HG03039 (cell line): Measurements from ENCODE around the gene LHX6.
A peak's percentile ranks its signal among the peaks of the same experiment; 100 is the strongest.

ENCODE experiments used
- ATAC-seq: cut with Tn5 transposase; IDR thresholded peaks from one replicate; pipeline ENCODE4 v1.9.1; 2021; ENCODE audit warnings: mild to moderate bottlenecking, moderate library complexity; ENCODE audit not compliant: unreplicated experiment

LHX6 gene

DNA sequence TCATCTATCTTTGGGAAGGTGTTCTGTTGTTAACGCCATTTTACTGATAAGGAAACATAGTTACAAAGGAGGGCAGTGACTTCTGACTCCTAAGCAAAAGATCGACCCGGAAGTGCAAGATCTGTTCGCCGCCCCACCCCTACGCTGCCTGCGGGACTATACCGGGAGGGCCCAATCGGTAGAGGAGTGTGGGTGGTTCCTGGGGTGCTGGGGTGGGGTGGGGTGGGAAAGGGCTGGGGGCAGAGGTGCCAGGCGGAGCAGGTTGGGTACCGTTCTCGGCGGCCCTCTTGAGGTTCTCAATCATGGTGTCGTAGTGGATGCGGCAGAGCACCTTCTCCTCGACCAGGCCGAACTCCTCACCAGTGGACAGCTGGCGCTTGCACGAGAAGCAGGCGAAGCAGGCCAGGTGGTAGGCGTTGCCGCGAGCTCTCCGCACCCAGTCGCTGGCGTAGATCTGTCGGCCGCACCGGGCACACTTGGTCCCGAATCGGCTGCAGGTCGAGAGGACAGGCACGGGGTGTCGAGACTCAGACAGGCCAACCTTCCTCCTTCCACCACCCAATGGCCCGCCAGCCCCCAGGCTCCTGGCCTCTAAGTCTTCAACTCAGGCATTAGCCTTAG, 11.8 kb downstream of the LHX6 start:
- no peak for ATAC-seq

DNA sequence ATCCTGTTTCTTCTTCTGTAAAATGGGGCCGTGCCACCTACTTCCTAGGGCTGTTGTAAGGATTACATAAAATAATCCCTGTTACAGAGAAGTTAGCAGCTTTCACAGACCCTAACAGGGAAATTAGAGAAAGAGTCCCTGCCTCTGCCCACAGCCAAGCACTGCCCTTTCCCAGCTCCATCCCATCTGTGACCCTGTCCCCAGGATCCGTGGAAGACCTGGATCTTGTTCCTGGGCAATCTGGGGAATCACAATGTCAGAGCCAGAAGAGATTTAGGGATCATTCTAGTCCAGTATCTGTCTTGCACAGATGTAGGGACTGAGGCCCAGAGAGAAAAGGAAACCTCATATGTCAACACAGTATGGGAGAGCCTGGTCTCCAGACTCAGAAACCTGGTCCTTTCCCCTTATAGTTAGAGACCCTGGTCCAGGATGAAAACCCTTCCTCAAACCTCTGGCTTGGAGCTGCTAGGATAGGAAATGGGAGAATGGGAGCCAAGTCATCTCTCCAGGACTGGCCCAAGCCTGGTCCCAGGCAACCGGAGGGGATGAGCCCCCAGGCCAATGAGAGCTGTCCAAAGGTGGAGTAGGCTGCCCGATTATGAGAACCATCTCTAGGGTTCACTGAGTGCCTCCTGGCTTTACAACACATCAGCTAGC, 12.5 kb downstream of the LHX6 start:
- ATAC-seq: no peak

DNA sequence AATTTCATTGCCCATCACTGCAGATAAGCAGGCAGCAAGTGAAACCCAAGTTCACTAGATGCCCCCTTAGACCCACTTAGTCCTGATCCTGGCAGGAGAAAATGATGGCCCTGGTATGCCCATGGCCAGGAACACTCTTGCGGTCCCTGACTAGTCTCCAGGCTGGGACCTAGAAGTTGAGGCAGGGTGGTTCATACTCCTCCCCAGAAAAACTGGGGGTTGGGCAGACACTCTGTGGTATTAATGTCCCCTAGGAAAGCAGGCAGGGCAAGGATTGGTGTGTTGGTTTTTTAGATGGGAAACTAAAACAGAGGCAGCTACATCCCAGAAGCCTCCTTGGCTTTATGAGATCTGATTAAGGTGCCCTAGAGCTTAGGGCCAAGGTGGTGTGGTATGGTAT, 13.1 kb downstream of the LHX6 start:
- no peak for ATAC-seq

DNA sequence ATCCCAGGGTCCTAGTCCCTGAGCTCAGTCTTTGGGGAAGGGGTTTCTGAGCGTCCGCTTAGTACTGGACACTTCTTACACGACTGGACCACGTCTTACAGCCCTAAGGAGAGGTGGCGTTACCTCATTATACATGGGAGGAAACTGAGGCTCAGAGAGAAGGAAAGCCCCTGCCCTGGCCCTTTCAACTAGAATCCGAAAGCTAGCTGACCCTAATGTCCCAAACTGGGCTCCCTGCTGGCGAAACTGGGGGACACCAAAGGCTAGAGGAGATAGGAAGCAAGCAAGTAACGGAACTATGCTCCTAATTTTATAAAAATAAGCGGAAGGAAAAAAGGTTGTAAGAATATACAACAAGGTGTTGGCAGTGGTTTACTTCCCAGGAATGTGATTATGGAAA, 14.2 kb downstream of the LHX6 start:
- no peak for ATAC-seq

DNA sequence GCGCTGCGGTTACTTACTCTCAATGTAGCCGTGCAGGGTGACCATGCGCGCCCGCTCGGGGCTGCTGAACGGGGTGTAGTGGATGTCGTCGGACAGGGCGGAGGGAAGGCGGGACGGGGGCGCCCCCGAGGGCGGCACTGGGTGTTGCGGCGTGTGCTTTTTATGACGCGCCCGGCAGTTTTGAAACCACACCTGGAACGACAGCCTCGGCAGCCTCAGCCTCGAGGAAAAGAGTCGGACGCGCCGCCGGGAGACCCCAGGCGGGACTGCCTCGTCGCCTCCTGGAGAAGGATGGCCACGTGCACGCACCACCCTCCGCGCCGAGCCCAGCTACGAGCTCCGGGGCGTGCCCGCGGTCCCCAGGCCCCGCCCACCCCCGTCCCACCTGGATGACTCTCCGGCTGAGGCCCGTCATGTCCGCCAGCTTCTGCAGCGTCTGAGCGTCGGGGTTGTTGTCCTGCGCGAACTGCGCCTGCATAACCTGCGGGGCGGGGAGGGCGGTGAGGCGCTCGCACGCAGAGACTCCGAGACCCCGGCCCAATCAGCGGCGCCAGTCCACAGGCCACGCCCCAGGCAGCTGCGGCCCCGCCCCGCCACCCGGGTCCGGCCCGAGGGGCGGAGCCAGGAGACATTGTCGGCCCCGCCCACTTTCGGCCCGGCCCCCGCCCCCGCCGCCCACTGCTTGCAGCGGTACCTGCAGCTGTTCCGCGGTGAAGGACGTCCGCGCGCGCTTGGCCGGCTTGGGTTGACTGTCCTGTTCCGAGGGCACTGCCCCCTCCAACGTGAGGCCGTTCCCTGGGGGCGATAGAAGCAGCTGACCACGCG, 15.0 kb downstream of the LHX6 start:
- peak; percentile 47 for ATAC-seq

DNA sequence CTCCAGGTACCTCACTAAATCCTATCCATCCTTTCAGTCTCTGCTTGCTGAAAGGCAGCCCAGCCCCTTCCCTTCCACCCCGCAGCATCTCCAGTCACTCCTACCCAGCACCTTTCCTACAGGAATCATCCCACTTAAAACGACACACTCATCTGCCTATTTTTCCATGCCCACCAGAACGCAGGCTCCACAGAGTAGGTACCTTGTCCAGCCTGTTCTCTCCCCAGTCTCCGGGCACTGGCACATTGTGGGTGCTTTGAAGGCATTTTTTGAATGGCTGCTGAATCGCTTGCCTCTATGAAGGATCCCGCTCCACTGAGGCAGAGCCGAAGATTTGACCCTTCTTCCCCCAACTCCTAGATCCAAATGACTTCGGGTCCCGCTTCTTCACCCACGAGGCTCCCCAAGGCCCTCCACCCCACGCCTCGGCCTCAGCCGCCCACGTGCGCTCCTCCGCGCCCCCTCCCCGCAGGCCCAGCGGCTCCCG, 15.6 kb downstream of the LHX6 start:
- no peak for ATAC-seq

DNA sequence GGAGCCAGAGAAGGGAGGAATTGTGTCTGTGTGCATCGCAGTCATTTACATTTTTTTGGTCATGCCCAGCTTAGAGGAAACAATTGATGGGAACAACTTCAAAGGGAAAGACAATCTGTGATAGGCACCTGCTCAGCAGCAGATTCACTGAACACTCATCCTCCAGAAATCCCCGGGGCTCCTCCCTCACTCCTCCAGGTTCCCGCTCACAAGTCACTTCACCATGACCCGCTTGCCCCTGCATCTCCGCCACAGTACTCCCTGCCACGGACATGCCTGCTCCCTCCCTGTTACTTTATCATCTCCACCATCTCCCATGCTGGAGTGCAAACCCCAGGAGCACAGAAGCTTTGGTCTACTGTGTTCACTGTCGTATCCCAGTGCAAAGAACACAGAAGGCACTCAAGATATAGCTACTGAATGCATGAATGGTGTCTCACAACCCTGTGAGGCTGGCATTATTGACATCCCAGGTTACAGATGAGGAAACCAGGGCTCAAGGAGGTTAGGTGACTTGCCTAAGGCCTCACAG, 16.2 kb downstream of the LHX6 start:
- no peak for ATAC-seq

DNA sequence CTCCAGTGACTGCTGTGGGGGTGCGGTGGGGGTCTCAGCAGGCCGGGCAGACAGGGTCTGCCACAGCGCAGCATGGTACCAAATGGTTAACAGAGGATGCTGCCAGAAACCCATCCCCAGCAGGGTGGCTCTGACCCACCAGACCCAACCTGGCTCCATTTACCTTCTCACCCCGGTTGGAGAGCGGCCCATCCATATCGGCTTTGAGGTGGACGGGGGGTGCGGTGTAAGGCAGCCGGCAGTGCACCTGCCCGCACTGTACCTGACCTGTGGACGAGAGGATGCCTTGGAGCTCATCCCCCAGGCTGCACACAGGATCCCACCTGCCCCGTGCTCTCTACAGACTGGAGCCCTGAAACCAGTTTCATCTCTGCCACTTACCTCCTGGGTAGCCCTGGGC, 19.3 kb downstream of the LHX6 start:
- ATAC-seq: no peak

DNA sequence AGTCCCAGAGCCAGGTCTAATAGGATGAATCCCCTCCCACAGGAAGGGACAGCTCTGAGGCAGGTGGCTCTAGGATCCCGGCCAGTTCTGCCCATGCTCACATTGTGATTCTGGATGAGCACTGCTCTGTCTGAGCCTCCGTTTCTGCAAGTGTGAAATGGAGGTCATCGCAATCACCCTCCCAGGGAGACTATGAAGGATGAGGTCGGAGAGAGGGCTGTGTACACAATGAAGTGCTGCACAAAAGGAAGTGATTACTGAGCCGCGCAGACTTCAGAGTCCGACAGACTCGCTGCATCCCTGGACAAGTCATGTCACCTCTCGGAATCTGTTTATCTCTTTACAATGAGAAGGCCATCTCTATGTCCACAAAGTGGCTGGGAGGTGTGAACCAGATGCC, 21.7 kb downstream of the LHX6 start:
- ATAC-seq: no peak

DNA sequence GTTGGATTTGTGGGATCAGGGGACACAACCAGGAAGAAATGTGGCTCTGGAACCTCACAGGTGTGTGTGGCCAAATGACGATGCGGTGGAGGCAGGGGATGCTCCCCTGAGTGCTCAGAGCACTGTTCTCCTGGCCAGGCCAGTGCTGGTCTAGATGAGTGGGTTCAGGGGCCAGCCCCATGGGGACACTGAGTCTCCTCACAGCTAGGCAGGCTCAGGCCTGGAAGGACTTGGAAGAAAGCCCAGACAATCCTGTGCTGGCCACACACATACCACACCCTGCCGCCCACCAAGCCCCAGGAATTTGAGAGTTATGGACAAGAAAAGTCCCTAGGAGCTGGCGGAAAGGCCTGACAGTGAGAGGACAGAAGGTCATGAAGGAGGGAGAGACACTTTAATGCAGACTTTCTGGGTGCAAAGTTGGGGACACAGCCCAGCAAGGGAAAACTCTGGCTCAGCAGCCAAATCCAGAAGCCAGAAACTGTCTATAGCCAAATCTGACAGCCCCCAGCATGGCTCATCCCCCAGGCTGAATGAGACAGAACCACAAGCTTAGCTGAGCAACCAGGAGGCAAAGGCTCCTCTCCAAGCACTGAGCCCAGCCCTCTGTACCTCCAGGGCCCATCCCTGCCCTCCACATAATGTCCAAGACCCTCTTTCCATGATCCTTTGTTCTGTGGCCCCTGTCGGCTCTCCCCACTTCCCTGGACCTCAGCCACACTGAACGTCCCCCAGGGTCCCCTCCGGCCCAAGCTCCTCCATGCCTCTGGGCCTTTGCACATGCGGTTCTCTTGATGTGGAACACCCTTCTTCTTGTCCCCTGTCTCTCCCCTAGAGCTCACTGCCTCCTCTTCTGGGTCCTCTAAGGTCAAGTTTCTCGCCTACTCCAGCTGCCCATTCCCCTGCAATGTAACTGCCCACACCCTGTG, 22.4 kb downstream of the LHX6 start:
- no peak for ATAC-seq

DNA sequence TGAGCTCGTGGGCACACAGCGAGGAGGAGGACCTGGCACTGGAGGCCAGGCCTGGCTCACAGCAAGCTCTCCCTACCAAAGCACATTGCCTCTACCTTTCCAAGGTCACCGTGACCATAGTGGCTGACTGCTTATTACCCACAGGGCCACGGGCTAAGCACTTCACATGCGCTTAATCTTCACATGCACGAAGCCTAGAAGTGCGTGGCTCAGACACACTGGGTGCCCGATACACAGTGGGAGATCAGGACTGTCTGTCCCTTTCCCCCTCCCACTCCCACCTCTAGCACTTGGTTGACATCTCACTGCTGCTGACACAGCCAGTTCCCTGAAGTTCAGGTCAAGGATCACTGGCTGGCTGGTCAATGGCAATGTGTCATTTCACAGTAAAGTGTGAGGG, 23.6 kb downstream of the LHX6 start:
- no peak for ATAC-seq

DNA sequence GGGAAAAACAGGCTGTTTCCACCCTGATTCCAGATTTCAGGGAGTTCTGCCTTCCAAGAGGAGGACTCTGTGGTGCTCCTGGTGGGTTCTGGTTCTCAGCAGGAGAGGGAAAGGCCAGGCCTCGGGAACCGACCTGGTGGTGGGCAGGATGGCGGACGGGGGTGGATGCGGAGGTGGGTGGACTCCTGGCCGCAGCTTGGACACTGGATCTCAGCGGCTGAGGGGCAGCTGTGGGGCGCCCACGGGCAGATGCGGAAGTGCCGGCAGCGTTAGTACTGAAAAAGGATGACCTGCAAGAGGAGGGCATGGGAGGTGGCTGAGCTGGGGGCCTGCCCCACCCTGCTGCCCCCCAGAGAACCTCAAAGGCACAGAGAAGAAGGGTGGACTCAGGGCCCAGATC, 24.3 kb downstream of the LHX6 start:
- ATAC-seq: no peak

DNA sequence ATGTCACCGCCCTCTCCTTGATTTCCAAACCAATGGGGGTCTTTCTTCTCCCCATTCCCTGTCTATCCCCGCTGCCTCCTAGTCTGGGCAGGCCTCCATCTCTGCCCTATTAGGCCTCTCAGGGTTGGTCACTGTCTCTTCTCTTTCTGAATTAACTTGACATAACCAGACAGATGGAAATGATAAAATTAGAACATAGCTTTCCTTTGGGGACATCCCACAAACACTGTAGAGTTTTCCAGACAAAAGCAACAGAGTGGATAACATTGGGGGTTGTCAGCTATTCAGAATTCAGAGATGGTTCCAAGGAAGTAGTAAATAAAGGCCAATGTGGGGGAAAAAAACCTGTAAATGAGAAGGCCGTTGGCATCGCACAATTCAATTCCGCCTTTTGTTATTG, 24.7 kb downstream of the LHX6 start:
- ATAC-seq: no peak

DNA sequence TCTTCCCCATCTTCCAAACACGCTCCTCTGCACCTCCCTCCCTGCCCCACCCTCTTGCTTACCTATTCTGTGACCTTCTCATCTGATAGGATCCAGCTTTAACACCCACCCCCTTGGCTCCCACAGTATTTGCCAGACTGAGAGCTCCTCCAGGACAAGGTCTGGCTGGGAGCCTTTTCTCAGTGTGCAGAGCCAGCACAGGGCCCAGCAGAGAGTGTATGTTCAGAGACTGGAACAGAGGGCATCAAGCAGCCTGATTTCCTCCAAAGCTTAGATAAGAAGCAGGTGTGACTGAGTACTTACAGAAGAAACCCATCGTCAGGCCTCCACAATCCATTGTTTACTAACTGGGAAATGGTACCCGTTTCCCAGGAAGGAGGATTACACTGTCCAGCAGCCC, 26.6 kb downstream of the LHX6 start:
- no peak for ATAC-seq

DNA sequence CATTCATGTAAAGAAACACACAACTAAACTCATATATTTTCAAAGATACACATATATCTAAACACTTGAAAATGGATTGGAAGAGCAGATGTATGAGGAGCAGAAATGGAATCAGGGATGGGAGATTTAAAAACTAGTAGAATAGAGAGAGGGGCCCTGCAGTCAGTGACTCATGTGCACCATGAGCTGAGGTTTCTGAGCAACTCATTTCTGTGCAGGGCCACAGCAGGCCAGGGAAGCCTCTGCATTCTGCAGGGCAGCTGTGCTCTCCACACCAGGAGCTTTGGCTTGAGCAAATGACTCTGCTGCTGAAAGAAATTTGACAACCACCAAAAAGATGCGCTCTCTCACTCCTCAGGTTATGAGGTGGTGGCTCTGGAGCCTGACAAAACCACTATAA, 27.1 kb downstream of the LHX6 start:
- ATAC-seq: no peak

DNA sequence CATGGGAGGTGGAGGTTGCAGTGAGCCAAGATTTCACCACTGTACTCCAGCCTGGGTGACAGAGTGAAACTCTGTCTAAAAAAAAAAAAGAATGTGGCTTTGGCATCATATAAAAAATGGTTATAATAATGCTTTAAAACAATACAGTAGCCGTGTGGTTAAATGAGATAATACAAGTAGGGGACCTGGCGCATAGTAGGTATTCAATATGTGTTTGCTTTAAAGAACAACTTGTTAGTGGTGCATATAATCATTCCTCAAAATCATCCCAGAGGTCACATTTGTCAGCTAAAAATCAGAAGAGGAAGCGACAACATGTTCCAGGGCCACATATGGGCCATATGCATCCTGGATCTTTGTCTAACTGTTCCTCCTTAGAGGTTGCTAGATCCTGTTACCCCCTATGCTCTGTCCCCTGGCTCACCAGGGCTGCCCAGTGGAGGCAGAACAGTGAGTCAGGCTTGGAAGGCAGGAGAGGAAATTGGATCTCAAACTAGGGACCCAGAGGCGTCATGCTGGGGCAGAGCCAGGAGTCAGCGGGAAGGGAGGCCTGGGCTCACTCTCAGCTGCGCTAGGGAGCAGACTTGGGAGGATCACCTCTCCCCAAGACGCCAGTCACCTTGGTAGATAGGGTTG, 27.7 kb downstream of the LHX6 start:
- no peak for ATAC-seq

DNA sequence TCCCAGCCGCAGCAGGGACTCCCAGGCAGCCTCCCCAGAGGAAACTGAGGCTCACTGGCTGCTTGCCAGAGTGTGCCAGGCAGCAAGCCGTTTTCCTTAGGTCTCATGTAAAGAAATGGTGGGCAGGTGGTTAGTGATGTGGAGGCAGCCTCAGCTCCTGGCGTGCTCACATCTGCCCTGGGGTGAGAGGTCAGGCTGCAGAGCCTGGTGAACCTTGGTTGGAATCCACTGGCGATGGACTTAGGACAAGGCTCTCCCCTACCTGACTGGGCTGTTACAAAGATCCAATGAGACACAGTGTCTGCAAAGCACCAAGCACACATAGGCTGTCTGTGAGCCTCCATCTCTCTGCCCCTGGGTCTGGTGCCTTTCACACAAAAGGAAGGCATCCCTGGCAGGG, 30.9 kb downstream of the LHX6 start:
- no peak for ATAC-seq

DNA sequence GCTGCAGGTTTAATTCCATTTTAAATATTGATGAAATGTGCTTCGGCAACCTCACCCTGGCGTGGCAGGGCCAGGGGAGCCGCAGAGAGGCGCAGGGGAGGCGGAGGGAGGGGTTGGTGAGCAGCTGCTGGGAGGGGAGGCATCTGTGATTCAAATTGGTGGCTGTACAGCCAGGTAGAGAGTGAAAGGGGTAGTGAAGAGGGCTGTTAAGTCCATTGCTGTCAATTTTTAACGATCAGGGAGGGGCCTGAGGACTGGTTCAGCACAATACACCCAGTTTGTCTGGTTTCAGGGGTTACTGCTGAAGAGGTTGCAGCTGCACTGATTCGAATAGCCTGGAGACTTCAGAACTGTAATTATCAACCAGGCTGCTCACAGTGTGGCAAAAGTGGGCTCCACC, 31.3 kb downstream of the LHX6 start:
- no peak for ATAC-seq

DNA sequence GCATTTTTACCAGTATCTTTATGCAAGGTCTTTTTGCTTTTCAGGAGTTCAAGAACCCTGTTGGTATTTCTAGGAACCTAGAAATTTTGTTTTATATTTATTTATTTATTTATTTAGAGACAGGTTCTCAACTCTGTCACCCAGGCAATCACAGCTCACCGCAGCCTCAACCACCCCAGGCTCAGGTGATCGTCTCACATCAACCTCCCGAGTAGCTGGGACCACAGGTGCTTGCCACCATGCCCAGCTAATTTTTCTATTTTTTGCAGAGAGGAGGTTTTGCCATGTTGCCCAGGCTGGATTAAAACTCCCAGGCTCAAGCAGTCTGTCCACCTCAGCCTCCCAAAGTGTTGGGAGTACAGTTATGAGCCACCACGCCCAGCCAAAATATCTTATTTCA, 32.9 kb downstream of the LHX6 start:
- ATAC-seq: no peak

DNA sequence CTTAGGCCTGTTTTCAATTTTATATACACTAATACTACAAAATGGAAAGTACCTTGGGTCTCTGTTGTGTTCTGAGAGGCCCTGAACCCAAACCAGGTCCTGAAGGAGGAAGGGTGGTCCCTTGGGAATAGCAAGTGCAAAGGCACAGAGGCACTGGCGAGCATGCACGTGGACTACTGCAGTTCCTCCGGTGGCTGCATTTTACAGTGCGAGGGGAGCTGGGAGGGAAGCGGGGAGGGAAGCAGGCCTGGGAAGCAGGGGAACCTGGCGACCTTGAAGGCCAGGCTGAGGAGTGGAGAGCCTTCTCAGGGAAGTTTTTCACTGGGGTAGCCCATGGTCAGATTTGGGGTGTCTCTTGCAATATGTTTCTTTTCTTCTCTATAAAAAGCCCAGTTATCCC, 35.1 kb downstream of the LHX6 start:
- no peak for ATAC-seq
